Endothelial cell of umbilical vein (primary cell): ENCODE measurements around the gene MAN2A1. TPM values are rescaled to one million over a fixed set of nuclear protein-coding genes. Genes with fewer than 3 reads are reported as not detected.

Experiments
- BruUV-seq: library from RNA; stranded (reverse); fragments of 400-500 nt; replicated peaks from 2 replicates; lab custom pipeline; 2021; lab: Mats Ljungman, UMichigan
- CTCF ChIA-PET: fragments of 300-600, 350-600 bp; sonication (Branson Sonifier 250); formaldehyde crosslinking; loops from one replicate; lab custom pipeline; 2021; ENCODE audit warnings: antibody characterized with exemption, inconsistent platforms; lab: Charles Lee
- POLR2A ChIA-PET: fragments of 300-600, 350-600 bp; sonication (Branson Sonifier 250); formaldehyde crosslinking; loops from one replicate; lab custom pipeline; 2021; ENCODE audit warnings: antibody characterized with exemption, inconsistent platforms; lab: Charles Lee
- DNase-seq: peaks from one replicate; pipeline ENCODE4 v3.0.0-alpha.2; 2011; ENCODE audit warnings: low read depth, low spot score
- FAIRE-seq: peaks from 2 replicates; lab custom pipeline; 2011; peaks lifted over from hg19 to GRCh38; lab: Jason Lieb, UNC
- H2AFZ ChIP-seq: 2 replicates; pipeline ENCODE4 v1.6.0; 2012; ENCODE audit warnings: low read depth, low read length, control low read depth, inconsistent platforms
- H3K27ac ChIP-seq: 2 replicates; pipeline ENCODE4 v1.5.1; 2011; ENCODE audit warnings: low read depth, mild to moderate bottlenecking, control low read depth, low read length, moderate library complexity; ENCODE audit not compliant: insufficient read depth
- H3K27me3 ChIP-seq, 2 experiments: 2 replicates each; pipeline versions ENCODE4 v1.6.0 to v1.6.1; 2011; ENCODE audit warnings: low read length in 2 of 2, mixed read lengths in 1 of 2; ENCODE audit not compliant: control insufficient read depth in 2 of 2, insufficient read depth in 2 of 2
- H3K36me3 ChIP-seq, 2 experiments: 2 replicates in 1 of 2; 3 replicates in 1 of 2; pipeline ENCODE4 v1.5.1; 2011; ENCODE audit warnings: low read length in 2 of 2, mild to moderate bottlenecking in 1 of 2, moderate library complexity in 1 of 2; ENCODE audit not compliant: control insufficient read depth in 2 of 2, insufficient read depth in 2 of 2; ENCODE audit errors: extremely low read depth in 1 of 2
- H3K4me1 ChIP-seq: 3 replicates; pipeline ENCODE4 v1.5.1; 2011; ENCODE audit warnings: mild to moderate bottlenecking, low read length; ENCODE audit not compliant: control insufficient read depth, insufficient read depth; ENCODE audit errors: extremely low read depth
- H3K4me2 ChIP-seq: 2 replicates; pipeline ENCODE4 v1.6.1; 2011; ENCODE audit warnings: low read length, control low read depth, mixed read lengths; ENCODE audit not compliant: insufficient read depth
- H3K4me3 ChIP-seq, 3 experiments: fragments of 200-600 bp in 1 of 3; sonication (generic), shearing (Covaris generic) in 1 of 3; replicated peaks in 1 of 3; 2 replicates each; pipeline ENCODE4 v1.5.1; 2011 to 2016; ENCODE audit warnings: control low read depth in 3 of 3, low read length in 3 of 3, mild to moderate bottlenecking in 2 of 3, inconsistent platforms in 1 of 3, low read depth in 1 of 3, moderate library complexity in 1 of 3; ENCODE audit not compliant: insufficient read depth in 1 of 3
- H3K79me2 ChIP-seq: 2 replicates; pipeline ENCODE4 v1.6.0; 2012; ENCODE audit warnings: low read length, inconsistent platforms; ENCODE audit not compliant: control insufficient read depth, insufficient read depth
- H3K9ac ChIP-seq: replicated peaks from 2 replicates; pipeline ENCODE3; 2011; ENCODE audit warnings: low read length, control low read depth; ENCODE audit not compliant: insufficient read depth; ENCODE audit errors: extremely low read depth
- H3K9me1 ChIP-seq: replicated peaks from 3 replicates; pipeline ENCODE4 v1.6.0; 2011; ENCODE audit warnings: mild to moderate bottlenecking, low read length; ENCODE audit not compliant: control insufficient read depth, insufficient read depth; ENCODE audit errors: extremely low read depth
- H3K9me3 ChIP-seq: replicated peaks from 2 replicates; pipeline ENCODE4 v1.5.1; 2012; ENCODE audit warnings: low read length, inconsistent platforms; ENCODE audit not compliant: control insufficient read depth, insufficient read depth
- H4K20me1 ChIP-seq: replicated peaks from 2 replicates; pipeline ENCODE3; 2011; ENCODE audit warnings: mild to moderate bottlenecking, low read length; ENCODE audit not compliant: control insufficient read depth, insufficient read depth; ENCODE audit errors: extremely low read depth
- CTCF ChIP-seq, 2 donors: IDR thresholded peaks; 1 replicate in 1 of 2; 2 replicates in 1 of 2; pipeline ENCODE4 v1.5.1; 2011; ENCODE audit warnings: low read length in 2 of 2, mild to moderate bottlenecking in 2 of 2, moderate library complexity in 2 of 2, control low read depth in 1 of 2, inconsistent platforms in 1 of 2, low read depth in 1 of 2; ENCODE audit not compliant: insufficient read depth in 1 of 2; ENCODE audit errors: extremely low read depth in 1 of 2
- EZH2 ChIP-seq: IDR thresholded peaks from 2 replicates; pipeline ENCODE4 v1.6.1; 2012; ENCODE audit warnings: borderline replicate concordance, low read depth, mild to moderate bottlenecking, moderate library complexity, low read length, inconsistent platforms; ENCODE audit not compliant: severe bottlenecking
- FOS ChIP-seq: IDR thresholded peaks from 2 replicates; pipeline ENCODE4 v1.6.1; 2011; ENCODE audit warnings: mild to moderate bottlenecking, low read length, moderate library complexity, borderline replicate concordance; ENCODE audit not compliant: insufficient read depth
- GATA2 ChIP-seq: IDR thresholded peaks from 2 replicates; pipeline ENCODE4 v1.7.0; 2011; ENCODE audit warnings: low read depth, mild to moderate bottlenecking, moderate library complexity, mixed read lengths, low read length; ENCODE audit not compliant: insufficient read length, insufficient read depth
- JUN ChIP-seq: IDR thresholded peaks from 2 replicates; pipeline ENCODE4 v1.6.1; 2011; ENCODE audit warnings: borderline replicate concordance, low read depth; ENCODE audit not compliant: insufficient read length, insufficient read depth
- MAX ChIP-seq: IDR thresholded peaks from 2 replicates; pipeline ENCODE4 v1.6.1; 2011; ENCODE audit not compliant: insufficient read depth, insufficient read length
- MYC ChIP-seq: IDR thresholded peaks from one replicate; pipeline ENCODE4 v1.6.1; 2011; ENCODE audit warnings: mild to moderate bottlenecking, low read depth, low read length
- POLR2A ChIP-seq: IDR thresholded peaks from 2 replicates; pipeline ENCODE4 v1.6.1; 2012; ENCODE audit warnings: low read depth, mild to moderate bottlenecking, control low read depth, low read length
- POLR2AphosphoS5 ChIP-seq: IDR thresholded peaks from 2 replicates; pipeline ENCODE4 v1.6.1; 2012; ENCODE audit warnings: low read depth, mild to moderate bottlenecking, control low read depth, low read length, moderate library complexity; ENCODE audit not compliant: insufficient read depth
- dilution Hi-C: fragments of 300-500 bp; cut with MboI; formaldehyde crosslinking; loops from one replicate; pipeline ENCODE4 v1.15.0; 2019; ENCODE audit warnings: low sequenced_read_pairs; ENCODE audit not compliant: extremely low pct_ligation_motif_present
- intact Hi-C: fragments of 100-400 bp; cut with micrococcal nuclease; formaldehyde crosslinking; loops from one replicate; pipeline ENCODE4 v1.10.0; 2022
- polyA plus RNA-seq, 4 experiments: library from polyadenylated mRNA; depleted of rRNA in 3 of 4; stranded (reverse) in 3 of 4; unstranded in 1 of 4; fragments of >200 nt; gene quantifications; 2 replicates each; pipeline versions ENCODE4 v1.2.1 to v1.2.3, GENCODE V29; 2011 to 2012; ENCODE audit warnings: missing spikeins in 1 of 4
- total RNA-seq: library from RNA; stranded (reverse); gene quantifications from 2 replicates; pipeline ENCODE4 v1.2.3, GENCODE V29; 2021

The MAN2A1 gene
- total and polyA plus RNA-seq, 2 donors (not counting 3 experiments of a cell fraction or from before 2014, with no cell fraction given): 20.8 to 54.8 TPM

GRCh38 chr5:109757490-109757889, 67.8 kb downstream of the MAN2A1 start:
- Histone ChIP-seq H3K9me1 (peaks cover 2% of the 10 kb centered on the region), H3K27me3 (no peaks in the 10 kb centered on the region), H4K20me1 (no peaks in the 10 kb centered on the region), H3K79me2 (peaks cover 3% of the 10 kb centered on the region), H2AFZ (no peak overlapping the region), H3K36me3 (peaks cover 0 to 2% of the 10 kb centered on the region in 2 experiments), H3K4me1 (peaks cover 10% of the 10 kb centered on the region), H3K4me2 (no peak overlapping the region), H3K9ac (no peak overlapping the region), H3K4me3 (no peak overlapping the region), H3K9me3 (no peaks in the 10 kb centered on the region), H3K27ac (no peak overlapping the region)
- intact Hi-C loops: no loop called here
- TF ChIP-seq CTCF (IDR thresholded peaks at IDR 0.05; ENCODE audit: extremely low read depth in 1 of 2, insufficient read depth in 1 of 2, low read depth in 1 of 2, low read length in 2 of 2): no peak
- no peak for TF ChIP-seq JUN
- TF ChIP-seq GATA2: no peak
- no peak for TF ChIP-seq POLR2A
- TF ChIP-seq MAX: no peak
- TF ChIP-seq FOS: no peak
- no peak for TF ChIP-seq POLR2AphosphoS5
- no peak for TF ChIP-seq MYC
- no peak for TF ChIP-seq EZH2
- dilution Hi-C loops: no loop called here
- CTCF ChIA-PET: interaction anchor here (2.2 kb wide), 1 partner anchor 66 kb away, joined by 7 read pairs; no protein-coding TSS in a partner anchor
- DNase-seq (no peak), FAIRE-seq (no peak)
- no TSS peak for BruUV-seq
- POLR2A ChIA-PET: interaction anchor here (0.6 kb wide), 1 partner anchor 19 kb away, joined by 3 read pairs; no protein-coding TSS in a partner anchor
